ENCODE data around the gene LRRC8C.
"Not testable (repeated sequence)": the region's sequence is repeated elsewhere in the genome, so short reads cannot be mapped to it uniquely, and the experiment has no call there.

Gene LRRC8C

DNA sequence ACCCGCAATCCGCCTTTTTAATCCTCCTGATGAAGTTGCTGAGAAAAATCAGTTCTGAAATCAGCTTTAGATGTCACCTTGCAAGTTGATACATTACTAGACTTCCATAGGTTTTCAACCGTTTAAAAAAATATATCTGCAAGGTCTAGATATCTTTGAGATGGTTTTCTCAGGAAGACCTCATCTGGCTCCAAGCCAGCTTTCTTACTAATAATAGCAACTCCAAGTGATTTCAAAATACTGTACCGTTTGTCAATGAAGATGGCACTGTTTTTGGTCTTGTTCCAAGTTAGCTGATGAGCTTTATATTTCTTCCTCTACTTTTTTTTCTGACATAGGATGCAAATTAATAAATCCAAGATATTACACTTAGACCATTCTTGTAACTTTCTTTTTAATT is 40.3 kb downstream of the LRRC8C start:
- DNase-seq = no peak

DNA sequence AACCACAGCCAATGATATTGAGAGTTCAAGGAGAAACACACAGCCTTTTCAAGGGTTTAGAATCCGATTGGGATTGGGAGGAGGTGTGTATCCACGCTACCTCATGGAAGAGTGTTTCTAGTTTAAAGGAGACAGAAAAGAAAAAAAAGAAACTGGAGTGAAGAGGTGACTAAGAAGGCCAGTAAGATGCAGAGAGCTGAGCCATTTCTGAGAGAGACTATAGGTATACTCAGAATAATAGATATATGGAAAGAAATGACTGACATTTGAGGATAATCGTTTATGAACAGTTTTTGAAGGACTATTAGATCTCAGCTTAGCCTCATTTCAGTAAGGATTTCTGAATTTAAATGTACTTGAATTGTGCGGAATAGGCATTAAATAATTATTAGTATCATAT is 42.8 kb downstream of the LRRC8C start:
- DNase-seq = no peak

DNA sequence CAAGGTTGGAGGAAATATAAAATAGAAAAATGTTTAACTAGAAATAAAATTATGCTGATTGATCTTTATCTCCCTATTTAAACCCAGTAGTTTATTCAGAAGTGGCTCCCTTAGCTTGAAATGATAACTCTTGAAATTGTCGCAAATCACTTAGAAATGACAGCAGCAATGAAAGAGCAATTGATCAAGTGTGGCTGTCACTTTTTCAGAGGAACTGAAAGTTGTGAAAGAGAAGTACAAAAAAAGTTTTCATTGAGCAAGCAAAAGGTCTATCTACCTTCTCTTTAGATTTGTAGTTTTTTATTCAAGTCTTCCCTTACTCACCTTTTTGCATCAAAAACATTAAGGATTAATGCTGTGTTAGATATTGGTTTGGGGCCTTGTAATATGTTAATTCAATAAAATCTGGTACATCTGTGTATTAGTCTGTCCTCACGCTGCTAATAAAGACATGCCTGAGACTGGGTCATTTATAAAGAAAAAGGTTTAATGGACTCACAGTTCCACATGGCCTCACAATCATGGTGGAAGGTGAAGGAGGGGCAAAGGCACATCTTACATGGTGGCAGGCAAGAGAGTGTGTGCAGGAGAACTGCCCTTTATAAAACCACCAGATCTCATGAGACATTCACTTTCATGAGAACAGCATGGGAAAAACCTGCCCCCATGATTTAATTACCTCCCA is 48.3 kb downstream of the LRRC8C start:
- no peak for DNase-seq

DNA sequence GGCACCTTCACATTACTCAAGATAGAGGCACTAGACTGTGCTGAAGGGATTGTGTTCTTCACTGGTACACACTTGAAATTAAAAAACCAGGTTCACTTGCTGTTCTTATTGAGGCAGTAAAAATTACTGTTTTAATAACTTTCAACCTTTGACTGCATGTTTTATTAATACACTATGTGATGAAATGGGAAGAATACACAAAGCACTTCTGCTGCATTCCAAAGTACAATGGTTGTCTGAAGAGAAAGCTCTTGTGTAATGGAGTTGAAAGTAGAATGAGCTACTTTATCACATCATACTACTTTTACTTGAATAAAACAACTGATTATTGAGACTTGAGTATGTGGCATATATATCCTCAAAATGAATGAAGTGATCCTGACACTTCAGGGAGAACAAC is 49.7 kb downstream of the LRRC8C start:
- DNase-seq = no peak

DNA sequence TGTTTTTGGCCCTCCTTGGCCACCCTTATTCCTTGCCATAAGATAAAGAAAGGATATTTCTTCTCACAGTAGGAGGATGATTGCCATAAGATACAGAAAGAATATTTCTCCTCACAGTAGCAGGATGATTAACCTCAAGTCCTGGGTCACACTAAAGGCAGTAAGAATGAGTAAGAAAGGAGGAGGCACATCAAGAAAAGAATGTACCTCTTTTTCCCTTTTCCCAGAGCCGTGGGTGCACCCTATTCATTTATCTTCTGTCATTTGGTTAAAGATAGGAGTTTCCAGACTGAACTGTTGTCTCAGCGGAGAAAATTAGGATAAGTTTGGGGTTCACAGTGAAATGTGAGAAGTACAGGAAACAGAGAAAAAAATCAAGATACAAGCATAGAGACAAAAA is 52.5 kb downstream of the LRRC8C start:
- DNase-seq = no peak

DNA sequence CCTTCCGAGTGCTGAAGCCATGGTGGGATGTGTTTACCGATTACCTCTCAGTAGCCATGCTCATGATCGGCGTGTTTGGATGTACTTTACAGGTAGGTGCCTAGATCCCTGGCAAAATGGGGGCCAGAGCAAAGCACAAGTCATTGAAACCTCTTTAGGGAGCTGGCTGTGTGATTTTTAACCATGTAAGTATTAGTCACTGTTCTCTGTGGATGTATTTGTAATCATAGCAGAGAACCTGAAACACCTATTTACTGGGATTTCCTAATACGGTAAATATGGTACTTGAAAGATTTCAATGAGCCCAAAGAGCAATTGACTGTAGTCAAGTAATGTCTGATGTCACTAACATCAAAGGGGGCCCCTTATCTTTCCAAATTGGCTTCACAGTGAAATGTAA is 53.6 kb downstream of the LRRC8C start:
- no peak for DNase-seq

DNA sequence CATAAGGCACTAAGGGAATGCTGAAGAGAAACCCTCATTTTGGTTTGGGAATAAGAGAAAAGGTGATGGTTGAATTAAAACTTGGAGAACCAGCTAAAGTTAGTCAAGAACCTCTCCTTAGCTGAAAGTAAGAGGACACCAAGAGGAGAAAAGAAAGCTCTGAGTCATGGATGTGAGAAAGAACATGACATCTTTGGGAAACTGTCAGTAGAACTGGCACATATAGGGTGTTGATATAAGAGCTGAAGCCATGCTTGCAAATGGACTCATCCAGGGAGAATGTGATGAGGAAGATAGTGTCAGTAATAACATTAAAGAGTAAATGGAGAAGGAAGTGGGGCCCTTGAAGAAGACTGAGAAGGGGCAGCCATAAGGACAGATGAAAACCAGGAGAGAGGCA is 54.3 kb downstream of the LRRC8C start:
- no peak for DNase-seq

DNA sequence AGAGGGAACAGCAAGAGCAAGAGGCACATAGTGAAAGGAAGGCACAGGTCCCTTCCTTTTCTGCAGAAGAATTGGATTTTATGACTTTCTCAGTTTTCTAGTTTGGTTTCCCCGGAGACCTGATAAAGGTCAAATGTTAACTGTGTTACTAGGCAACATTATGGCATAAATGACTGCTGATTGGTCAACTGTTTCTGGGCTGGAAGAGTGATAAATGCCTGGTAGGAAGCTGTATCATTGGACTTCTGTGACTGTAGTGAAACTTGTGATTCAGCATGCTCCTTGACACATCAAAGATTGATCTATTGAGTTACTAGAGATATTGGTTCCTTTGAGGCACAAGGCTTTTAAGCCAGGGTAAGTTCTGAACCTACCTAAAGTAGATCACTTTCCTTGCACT is 55.7 kb downstream of the LRRC8C start:
- DNase-seq = no peak

DNA sequence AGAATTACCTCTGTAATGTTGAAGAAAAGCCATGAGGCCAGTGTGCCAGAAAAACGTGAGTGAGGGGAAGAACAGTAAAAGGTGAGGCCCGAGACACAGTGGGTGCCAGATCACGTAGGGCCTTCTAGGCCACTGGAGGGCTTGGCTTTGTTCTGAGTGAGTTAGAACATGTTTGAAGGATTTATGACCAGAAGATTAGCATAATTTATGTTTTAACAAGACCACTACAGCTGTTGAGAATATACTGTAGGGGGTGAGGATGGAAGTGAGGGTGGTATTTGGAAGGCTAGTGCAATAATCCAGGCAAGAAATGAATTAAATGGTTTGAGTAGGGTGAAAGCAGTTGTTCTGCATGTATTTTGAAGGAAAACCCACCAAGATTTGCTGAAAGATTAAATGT is 56.3 kb downstream of the LRRC8C start:
- no peak for DNase-seq

DNA sequence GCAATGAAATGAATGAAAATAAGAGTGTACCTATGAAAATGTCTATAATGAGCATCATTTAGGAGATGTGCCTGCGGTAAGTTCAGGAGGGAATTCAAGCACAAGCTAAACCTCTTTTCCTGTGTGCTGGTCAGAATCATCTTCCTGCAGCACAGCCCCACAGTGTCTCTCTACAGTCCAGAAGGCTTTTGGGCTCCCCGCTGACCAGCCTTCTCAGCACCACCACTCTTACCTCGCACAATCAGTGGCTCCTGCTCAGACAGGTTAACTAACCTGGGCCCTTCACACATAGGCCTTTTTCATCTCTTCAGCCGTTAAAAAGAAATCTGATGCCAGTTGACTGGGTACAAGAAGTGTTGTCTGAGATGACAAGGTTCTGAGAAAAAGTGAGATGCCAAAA is 57.7 kb downstream of the LRRC8C start:
- no peak for DNase-seq

DNA sequence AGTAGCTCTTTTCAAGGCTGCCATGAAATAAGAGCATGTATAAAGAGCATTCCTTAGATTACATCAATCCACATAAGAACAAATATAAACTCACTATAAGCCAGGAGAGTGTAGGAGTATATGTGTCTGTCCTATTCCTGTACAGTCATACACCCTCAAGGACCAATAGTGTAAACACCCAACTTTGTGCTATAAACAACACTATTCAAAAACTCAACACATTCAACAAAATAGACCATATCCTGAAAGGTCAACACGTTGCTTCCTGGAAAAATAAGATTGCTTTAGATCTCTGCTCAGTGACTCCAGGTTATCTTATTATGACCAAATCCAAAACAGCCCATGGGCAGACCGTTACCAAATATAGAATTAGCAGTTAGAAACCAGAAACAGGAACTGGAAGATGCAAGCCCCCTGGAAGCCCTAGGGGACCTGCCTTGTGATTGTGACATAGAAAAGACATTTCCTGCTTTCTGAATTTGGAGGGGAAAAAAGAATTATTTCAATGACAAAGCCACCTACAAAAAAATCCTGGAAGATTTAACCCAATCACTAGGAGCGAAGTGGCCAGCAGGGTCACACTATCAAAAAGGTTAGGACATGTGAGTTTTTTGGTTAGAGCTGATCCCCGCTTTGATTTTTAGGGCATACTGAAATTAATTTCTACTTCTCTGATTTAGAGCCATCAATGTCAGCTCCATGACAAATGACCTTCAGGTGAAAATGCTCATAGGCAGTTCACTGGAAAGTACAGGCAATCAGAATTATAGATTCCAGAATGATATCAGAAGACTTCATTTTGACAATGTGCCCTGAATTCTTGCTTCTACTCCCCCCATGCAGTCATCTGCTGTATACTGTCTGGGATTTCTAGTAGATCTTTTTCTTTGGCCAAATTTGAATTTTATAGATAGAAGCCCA is 59.9 kb downstream of the LRRC8C start:
- DNase-seq = peak; percentile 28

DNA sequence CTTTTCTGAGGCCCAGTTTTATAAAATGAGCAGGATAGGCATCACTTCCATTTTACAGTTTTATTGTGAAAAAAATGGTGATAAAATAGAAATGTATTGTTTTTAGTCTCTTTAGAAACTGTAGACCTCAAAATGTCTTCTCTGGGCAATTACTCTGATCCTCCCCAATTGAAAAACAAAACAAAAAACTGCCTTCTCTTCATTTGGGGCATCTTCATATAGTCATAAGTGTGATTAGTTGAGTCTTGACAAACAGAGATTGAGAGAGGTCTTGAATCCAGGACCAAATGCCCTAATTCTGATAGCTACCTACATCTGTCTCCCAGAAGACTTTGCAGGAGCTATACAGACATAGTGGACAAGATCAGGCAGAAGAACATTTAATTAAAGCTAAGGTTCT is 62.9 kb downstream of the LRRC8C start:
- no peak for DNase-seq

DNA sequence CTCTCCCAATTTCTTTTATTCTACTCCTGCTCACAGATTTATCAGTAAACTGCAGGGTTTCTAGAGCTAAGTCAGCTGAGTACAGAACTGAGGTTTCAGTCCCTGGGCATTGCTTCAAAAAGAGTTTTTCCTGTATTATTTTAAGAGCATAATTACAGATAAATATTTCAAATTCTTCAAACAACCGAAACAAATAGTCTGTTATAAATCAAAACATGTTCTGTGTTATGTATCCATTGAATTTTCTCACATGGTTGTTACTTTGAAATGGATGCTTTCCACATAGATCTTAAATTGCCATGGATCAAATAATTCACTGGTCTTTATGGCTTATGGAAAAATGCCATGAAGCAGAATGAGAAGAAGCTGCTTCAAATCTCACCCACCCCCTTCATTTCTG is 64.5 kb downstream of the LRRC8C start:
- no peak for DNase-seq

DNA sequence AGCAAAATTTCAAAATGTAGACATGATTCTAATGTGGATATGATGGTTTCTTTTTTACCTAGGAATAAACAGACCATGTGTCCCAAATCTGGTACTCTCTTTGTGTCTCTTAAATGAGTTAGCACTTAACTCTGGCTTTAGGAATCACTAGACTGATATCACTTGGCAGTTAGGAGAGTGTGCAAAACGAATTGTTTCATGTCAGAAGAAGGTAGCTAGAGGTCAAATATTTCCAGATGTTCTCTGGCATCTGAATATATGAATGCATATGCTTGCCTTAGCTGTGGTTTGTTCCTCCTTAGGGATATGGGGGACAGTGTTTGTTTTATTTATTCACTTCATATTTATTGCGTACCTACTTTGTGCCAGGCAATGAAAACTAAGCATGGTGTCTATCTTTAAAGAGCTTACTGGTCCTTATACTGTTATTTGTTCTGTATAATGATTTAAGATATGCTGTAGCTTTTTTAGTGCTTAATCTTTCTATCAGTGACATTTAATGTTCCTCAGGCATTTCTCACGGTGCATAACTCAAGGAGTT is 65.2 kb downstream of the LRRC8C start:
- DNase-seq = no peak

DNA sequence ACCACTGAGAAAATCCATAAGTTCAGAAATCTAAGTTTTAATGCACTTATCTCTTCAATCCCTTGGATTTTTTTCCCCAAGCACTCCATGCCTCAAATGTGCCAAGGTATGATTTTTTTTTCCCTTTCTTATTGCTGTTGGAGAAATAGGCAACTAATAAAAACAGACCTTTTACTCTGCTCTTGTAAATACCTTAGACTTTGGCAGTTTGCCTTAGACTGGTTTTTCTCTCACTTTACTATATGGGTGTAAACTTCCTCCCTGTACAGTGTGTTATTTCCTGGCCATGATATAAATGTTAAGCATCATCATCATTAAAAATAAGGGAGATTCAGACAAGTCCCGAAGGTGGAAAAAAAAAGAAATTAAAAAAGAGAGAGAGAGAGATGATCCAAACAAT is 65.7 kb downstream of the LRRC8C start:
- no peak for DNase-seq

DNA sequence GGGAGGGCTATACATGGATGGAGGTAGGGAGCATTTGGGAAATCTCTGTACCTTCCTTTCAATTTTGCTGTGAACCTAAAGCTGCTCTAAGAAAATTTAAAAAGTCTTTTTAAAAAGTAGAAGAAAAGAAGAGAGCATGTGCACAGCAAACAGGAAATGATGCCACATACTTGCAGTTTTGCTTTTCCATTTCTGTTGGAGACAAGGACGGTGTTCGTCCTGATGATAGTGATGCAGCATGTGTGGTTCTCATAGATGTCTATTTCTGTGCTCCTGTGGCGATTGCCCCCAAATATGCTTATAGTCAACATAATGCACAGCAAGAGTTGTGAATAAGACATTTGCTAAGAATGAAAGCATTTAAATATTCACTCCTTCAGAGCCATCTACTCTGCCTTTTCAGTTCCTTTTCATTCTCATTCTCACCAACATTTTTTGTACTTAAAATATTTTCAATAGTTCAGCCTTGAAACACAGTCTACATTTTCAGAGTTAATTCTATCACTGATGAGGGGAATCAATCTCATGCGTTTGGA is 66.6 kb downstream of the LRRC8C start:
- no peak for DNase-seq

DNA sequence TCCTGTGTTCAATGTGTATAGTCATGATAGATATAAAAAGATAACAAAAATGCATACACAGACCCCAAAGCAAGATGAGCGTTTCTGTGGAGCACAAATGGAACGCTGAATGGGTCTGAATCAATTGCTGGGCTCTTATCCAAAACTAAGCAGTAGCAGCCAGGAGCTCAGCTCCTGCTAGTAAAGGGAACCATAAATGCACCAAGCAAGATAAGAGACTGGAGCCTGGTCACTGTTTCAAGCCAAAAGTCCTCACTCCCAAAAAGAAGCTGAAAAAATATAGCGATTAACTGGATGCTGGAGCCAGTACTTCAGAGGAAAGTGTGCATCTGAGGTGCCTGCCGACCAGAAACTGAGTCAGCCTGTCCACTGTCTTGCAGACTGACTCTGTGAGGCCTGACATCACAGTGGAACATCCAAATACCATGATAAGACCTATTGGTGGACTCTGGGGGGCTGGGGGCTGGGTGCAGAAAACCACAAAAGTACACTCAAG is 68.9 kb downstream of the LRRC8C start:
- DNase-seq = no peak

DNA sequence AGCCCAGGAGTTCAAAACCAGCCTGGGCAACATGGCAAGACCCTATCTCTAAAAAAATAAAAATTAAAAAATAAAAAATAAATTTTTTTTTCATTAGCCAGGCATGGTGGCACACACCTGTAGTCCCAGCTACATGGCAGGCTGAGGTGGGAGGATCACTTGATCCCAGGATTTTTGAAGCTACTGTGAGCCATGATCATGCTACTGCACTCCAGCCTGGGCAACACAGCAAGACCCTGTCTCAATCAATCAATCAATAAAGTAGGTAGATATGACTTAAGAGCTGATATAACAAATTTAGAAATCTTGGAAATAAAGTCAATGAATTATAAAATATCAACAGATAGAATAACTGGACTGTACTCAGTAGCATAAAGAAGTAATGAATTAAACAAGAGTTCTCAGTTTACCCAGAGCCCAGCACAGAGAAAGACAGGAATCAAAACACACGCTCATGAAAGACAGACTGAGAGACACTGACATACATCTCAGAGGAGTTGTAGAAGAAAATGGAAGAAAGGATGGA is 69.7 kb downstream of the LRRC8C start:
- no peak for DNase-seq

DNA sequence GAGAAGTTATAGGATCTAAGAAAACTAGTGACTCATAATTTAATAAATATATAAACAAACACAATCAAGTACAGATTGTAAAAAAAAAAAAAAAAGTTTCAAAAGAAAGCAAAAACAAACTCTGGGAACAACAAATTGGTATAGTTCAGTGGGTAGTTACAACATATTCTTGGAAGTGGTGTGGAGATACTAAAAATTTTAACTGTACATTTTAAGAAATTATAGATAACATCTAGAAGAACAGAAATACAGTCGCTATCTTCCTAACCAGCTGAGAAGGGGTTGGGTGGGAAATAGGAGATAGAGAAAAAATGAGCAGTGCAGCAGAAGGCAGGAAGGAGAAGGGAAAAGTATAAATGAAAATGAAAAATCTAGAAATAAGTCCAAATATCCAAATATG is 70.5 kb downstream of the LRRC8C start:
- DNase-seq = no peak

DNA sequence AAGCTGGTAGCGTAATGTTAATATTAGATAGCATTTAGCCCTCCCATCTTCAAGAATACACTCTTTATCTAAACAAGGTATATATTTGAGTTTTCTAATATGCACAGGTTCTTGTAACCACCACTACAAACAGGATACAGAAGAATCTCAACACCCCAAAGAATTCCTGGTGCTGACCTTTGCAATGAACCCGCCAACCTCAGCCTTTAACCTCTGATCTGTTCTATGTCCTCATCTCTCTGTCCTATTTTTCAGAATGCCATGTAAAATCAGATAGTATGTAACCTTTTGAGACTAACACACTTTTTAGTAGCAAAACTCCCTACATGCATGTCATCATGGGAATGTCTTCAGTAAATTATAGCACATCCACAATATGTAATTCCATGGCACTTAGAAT is 71.1 kb downstream of the LRRC8C start:
- no peak for DNase-seq

DNA sequence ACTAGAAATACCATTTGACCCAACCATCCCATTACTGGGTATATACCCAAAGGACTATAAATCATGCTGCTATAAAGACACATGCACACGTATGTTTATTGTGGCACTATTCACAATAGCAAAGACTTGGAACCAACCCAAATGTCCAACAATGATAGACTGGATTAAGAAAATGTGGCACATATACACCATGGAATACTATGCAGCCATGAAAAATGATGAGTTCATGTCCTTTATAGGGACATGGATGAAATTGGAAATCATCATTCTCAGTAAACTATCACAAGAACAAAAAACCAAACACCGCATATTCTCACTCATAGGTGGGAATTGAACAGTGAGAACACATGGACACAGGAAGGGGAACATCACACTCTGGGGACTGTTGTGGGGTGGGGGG is 72.0 kb downstream of the LRRC8C start:
- DNase-seq = not testable (repeated sequence)

DNA sequence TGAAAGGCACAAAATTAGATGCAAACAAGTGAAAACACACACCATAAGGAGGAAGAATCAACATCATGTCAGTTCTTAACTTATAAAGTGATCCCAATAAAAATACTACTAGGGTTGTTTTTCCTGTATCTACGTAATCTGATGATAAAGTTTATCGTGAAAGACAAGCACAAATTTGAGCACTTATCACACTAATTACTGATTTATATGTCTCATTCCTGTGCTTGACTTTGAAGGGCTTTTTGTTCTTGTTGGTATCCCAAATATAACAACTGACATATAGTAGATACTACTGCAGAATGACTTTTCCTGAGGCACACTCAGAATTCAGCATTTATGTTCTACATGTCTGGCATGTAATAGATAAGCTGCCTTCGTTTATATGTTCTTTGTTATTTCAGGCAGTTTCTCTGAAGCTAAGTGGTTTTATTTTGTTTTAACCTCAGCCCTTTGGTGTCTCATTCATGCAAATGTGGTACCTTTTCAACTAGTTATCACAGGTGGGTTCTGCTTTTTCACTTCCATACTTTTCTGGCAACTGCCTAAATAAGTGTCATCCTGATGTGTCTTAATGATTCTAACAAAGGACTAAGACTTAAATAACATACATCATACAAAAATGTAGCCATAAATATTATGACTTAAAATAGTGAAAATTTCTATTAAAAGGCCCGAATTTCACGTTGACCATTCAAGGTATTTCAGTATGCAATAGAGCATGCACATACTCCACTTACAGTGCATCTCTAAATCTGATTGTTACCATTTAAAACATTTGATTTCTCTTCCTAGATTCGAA is 73.2 kb downstream of the LRRC8C start:
- DNase-seq = no peak

DNA sequence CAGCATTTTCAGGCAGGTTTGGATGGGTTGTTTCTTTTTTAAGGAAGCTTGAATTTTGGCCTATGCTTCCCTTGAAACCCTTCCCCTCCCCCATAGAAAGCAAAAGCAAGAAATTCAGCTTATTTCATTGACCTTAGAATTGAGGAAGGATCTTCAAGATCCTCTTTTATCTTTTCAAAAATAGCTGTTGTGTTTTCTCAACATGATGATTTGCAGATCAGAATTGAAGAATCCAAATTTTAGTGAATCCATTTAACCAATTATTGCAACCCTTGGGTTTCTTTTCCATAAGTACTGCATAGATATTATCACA is 73.7 kb downstream of the LRRC8C start:
- no peak for DNase-seq
